ENCODE results near the gene SNX5.

Gene SNX5

DNA sequence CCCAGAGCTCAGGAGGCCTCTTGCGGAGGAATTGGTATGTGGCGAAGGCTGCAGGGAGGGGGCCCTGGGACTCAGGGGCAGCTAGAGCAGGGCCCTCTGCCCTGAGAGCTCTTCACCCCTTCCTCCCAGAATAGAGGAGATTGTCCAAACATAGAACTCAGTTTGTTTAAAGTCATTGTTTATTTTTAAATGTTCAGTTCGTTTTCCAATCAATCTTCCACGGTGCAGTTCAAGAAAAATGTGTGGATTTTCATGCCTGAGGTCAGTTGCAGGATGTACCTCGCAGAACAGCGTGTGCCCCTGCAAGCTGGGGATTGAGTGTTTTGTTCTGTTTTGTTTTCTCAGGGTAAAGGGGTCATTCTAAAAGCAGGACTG, 37.4 kb upstream of the SNX5 start:
- TF ChIP-seq NFIC (IDR thresholded peaks at IDR 0.05) (no peak), TEAD4 (IDR thresholded peaks at IDR 0.05) (no peak), EP300 (IDR thresholded peaks at IDR 0.05; ENCODE audit: borderline replicate concordance) (no peak), TAF1 (IDR thresholded peaks at IDR 0.05; ENCODE audit: low read depth) (no peak), CREB1 (IDR thresholded peaks at IDR 0.05; ENCODE audit: low read depth) (no peak), CEBPB (IDR thresholded peaks at IDR 0.05) (no peak), EGR1 (IDR thresholded peaks at IDR 0.05) (no peak), ZBTB7A (IDR thresholded peaks at IDR 0.05; ENCODE audit: low read depth) (no peak), FOXM1 (IDR thresholded peaks at IDR 0.05; ENCODE audit: borderline replicate concordance, low read depth) (no peak), YY1 (IDR thresholded peaks at IDR 0.05; ENCODE audit: low read depth) (no peak), RAD21 (IDR thresholded peaks at IDR 0.05; ENCODE audit: low read depth) (no peak), TCF12 (IDR thresholded peaks at IDR 0.05; ENCODE audit: low read depth) (no peak)
- TF ChIP-seq, protein P1, sequence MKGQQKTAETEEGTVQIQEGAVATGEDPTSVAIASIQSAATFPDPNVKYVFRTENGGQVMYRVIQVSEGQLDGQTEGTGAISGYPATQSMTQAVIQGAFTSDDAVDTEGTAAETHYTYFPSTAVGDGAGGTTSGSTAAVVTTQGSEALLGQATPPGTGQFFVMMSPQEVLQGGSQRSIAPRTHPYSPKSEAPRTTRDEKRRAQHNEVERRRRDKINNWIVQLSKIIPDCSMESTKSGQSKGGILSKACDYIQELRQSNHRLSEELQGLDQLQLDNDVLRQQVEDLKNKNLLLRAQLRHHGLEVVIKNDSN (IDR thresholded peaks at IDR 0.05) = no peak
- TF ChIP-seq, protein P2, sequence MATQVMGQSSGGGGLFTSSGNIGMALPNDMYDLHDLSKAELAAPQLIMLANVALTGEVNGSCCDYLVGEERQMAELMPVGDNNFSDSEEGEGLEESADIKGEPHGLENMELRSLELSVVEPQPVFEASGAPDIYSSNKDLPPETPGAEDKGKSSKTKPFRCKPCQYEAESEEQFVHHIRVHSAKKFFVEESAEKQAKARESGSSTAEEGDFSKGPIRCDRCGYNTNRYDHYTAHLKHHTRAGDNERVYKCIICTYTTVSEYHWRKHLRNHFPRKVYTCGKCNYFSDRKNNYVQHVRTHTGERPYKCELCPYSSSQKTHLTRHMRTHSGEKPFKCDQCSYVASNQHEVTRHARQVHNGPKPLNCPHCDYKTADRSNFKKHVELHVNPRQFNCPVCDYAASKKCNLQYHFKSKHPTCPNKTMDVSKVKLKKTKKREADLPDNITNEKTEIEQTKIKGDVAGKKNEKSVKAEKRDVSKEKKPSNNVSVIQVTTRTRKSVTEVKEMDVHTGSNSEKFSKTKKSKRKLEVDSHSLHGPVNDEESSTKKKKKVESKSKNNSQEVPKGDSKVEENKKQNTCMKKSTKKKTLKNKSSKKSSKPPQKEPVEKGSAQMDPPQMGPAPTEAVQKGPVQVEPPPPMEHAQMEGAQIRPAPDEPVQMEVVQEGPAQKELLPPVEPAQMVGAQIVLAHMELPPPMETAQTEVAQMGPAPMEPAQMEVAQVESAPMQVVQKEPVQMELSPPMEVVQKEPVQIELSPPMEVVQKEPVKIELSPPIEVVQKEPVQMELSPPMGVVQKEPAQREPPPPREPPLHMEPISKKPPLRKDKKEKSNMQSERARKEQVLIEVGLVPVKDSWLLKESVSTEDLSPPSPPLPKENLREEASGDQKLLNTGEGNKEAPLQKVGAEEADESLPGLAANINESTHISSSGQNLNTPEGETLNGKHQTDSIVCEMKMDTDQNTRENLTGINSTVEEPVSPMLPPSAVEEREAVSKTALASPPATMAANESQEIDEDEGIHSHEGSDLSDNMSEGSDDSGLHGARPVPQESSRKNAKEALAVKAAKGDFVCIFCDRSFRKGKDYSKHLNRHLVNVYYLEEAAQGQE (IDR thresholded peaks at IDR 0.05; ENCODE audit: low read depth) = no peak
- TF ChIP-seq, protein P3, sequence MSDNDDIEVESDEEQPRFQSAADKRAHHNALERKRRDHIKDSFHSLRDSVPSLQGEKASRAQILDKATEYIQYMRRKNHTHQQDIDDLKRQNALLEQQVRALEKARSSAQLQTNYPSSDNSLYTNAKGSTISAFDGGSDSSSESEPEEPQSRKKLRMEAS (IDR thresholded peaks at IDR 0.05) = no peak

DNA sequence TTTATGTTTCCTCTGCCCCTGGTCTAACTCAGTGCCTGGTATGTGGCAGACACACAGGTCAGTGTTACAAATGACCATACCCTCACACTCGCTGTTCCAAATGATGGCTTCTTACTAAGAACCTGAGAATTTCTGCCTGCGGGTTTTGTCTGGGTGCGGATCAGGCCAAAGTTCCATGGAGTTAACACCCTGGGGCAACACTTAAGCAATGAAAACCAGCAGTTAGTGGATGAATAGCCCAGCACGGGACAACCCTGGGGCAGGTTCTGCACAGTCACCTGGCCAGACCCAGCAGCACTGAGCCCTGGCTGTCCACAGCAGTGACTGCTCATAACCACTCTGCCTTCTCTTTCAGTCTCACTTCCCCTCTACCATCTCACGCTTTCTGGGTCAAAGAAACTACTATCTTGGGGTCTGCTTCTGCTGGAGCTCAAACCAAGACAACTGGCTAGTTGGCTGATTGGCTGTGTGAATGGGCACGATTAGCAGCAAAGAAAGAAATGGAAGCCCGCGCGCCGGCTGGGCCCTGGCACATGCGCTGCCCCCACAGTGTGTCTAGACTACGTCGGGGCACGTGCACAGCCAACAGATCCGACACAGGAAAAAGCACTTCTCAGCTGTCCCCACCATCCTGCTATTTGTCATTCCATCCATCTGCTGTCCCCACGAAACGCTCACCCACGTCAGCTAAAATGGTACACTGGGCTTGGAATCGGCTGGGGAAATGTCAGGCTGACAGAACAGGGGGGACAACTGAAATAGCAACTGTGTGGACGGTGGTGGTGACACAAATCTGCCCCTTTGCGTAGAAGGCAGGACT, 36.8 kb upstream of the SNX5 start:
- TF ChIP-seq TEAD4 (IDR thresholded peaks at IDR 0.05) = no peak
- TF ChIP-seq, protein P1 (IDR thresholded peaks at IDR 0.05) = no peak
- TF ChIP-seq, protein P3 (IDR thresholded peaks at IDR 0.05) = no peak
- TF ChIP-seq EGR1 (IDR thresholded peaks at IDR 0.05) = no peak
- no peak for TF ChIP-seq NFIC (IDR thresholded peaks at IDR 0.05)
- no peak for TF ChIP-seq TAF1 (IDR thresholded peaks at IDR 0.05; ENCODE audit: low read depth)
- TF ChIP-seq, protein P2 (IDR thresholded peaks at IDR 0.05; ENCODE audit: low read depth) = no peak
- no peak for TF ChIP-seq FOXM1 (IDR thresholded peaks at IDR 0.05; ENCODE audit: borderline replicate concordance, low read depth)
- no peak for TF ChIP-seq CEBPB (IDR thresholded peaks at IDR 0.05)
- TF ChIP-seq RAD21 (IDR thresholded peaks at IDR 0.05; ENCODE audit: low read depth) = no peak
- TF ChIP-seq YY1 (IDR thresholded peaks at IDR 0.05; ENCODE audit: low read depth) = no peak
- no peak for TF ChIP-seq EP300 (IDR thresholded peaks at IDR 0.05; ENCODE audit: borderline replicate concordance)
- TF ChIP-seq CREB1 (IDR thresholded peaks at IDR 0.05; ENCODE audit: low read depth) = no peak
- no peak for TF ChIP-seq TCF12 (IDR thresholded peaks at IDR 0.05; ENCODE audit: low read depth)

DNA sequence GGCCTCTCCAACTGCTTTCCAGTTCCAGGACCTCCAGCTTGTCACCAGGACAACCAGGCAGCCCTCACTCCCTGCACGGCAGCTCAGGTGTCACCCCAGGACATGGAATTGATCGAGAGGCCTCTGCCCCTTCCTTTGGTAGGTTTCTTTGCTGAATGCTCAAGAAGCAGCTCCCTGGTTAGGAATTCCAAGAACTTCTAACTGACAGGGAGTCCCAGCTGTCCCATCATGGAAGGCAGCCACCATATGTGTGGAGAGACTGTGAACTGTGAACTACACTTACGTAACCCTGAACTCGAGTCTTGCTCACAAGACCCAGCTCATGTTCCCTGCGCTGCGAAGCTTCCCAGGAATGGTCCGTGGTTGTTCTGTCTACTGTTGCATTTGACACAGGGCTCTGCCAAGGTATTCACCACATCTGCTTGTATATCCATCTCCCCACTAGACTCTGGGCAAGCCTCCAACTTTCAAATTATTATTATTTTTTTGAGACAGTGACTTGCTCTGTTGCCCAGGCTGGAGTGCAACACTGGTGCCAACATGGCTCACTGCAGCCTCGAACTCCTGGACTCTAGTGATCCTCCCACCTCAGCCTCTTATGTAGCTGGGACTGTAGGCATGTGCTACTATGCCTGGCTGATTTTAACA, 35.9 kb upstream of the SNX5 start:
- TF ChIP-seq CEBPB (IDR thresholded peaks at IDR 0.05) (no peak), RAD21 (IDR thresholded peaks at IDR 0.05; ENCODE audit: low read depth) (no peak), EP300 (IDR thresholded peaks at IDR 0.05; ENCODE audit: borderline replicate concordance) (no peak)
- TF ChIP-seq, protein P3 (IDR thresholded peaks at IDR 0.05) = no peak
- TF ChIP-seq, protein P2 (IDR thresholded peaks at IDR 0.05; ENCODE audit: low read depth) = no peak

DNA sequence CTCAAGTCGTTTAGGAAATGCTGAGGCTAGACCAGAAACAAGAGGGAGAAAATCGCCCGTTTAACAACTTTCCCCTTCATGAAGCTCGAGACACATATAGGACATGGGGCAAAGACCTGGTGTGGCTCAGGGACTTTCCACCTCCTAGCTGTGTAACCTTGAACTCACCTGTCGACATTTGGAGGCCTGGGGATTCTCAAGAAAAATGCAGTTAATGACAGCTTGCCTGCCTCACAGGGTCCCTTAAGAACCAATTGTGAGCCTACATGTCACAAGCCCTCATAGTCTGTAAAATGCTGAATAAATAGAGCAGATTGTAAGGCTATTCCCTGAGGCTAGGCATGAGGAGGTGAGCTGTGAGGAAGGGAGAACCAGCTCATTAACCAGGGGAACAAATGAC, 35.3 kb upstream of the SNX5 start:
- TF ChIP-seq, protein P3 (IDR thresholded peaks at IDR 0.05) = no peak
- no peak for TF ChIP-seq ZBTB7A (IDR thresholded peaks at IDR 0.05; ENCODE audit: low read depth)
- no peak for TF ChIP-seq EGR1 (IDR thresholded peaks at IDR 0.05)
- TF ChIP-seq NFIC (IDR thresholded peaks at IDR 0.05) = no peak
- no peak for TF ChIP-seq EP300 (IDR thresholded peaks at IDR 0.05; ENCODE audit: borderline replicate concordance)
- TF ChIP-seq, protein P1 (IDR thresholded peaks at IDR 0.05) = no peak
- no peak for TF ChIP-seq TAF1 (IDR thresholded peaks at IDR 0.05; ENCODE audit: low read depth)
- no peak for TF ChIP-seq YY1 (IDR thresholded peaks at IDR 0.05; ENCODE audit: low read depth)
- TF ChIP-seq FOXM1 (IDR thresholded peaks at IDR 0.05; ENCODE audit: borderline replicate concordance, low read depth) = no peak
- no peak for TF ChIP-seq RAD21 (IDR thresholded peaks at IDR 0.05; ENCODE audit: low read depth)
- TF ChIP-seq TCF12 (IDR thresholded peaks at IDR 0.05; ENCODE audit: low read depth) = no peak
- TF ChIP-seq TEAD4 (IDR thresholded peaks at IDR 0.05) = no peak
- TF ChIP-seq CEBPB (IDR thresholded peaks at IDR 0.05) = no peak
